GM08714 (cell line): Measurements from ENCODE around the gene GCLC.
"Not testable (repeated sequence)": the region's sequence is repeated elsewhere in the genome, so short reads cannot be mapped to it uniquely, and the experiment has no call there.

Source experiments
- H3K4me3 ChIP-seq: fragments of 200-500 bp; sonication (Bioruptor generic); 2 replicates; pipeline ENCODE4 v1.5.1; 2014; ENCODE audit warnings: mild to moderate bottlenecking, low read length, inconsistent platforms
- ZNF274 ChIP-seq: IDR thresholded peaks from 2 replicates; pipeline ENCODE4 v1.6.1; 2012; ENCODE audit warnings: mild to moderate bottlenecking, low read depth, low read length

GCLC gene

GRCh38 chr6:53544470-53545308 lies at the start of gene GCLC:
TSS of gene GCLC (minus strand) at chr6:53545101. CDS start at chr6:53544645, 456 bp downstream.
- H3K4me3 ChIP-seq, result peak within 1 kb of the TSS; percentile 98
- TF ChIP-seq ZNF274, result no peak

GRCh38 chr6:53594596-53594995 lies 49.7 kb upstream of the GCLC start:
- no peak for TF ChIP-seq ZNF274
- H3K4me3 ChIP-seq, result no peak overlapping the region

GRCh38 chr6:53593001-53593488 lies 48.1 kb upstream of the GCLC start:
- no peak for TF ChIP-seq ZNF274
- no peak overlapping the region for H3K4me3 ChIP-seq

GRCh38 chr6:53591873-53592272 lies 47.0 kb upstream of the GCLC start:
- TF ChIP-seq ZNF274, result no peak

GRCh38 chr6:53588816-53589509 lies 44.1 kb upstream of the GCLC start:
- TF ChIP-seq ZNF274, result no peak
- no peak overlapping the region for H3K4me3 ChIP-seq

More at GRCh38 chr6:53591873-53592272, 47.0 kb upstream of the GCLC start:
- H3K4me3 ChIP-seq, result no peak overlapping the region

GRCh38 chr6:53587291-53587690 lies 42.4 kb upstream of the GCLC start:
- H3K4me3 ChIP-seq, result no peak overlapping the region
- TF ChIP-seq ZNF274, result no peak

- TF ChIP-seq ZNF274, result no peak
- no peak overlapping the region for H3K4me3 ChIP-seq
Measured at GRCh38 chr6:53585208-53585900, 40.5 kb upstream of the GCLC start.

GRCh38 chr6:53584726-53585125 lies 39.8 kb upstream of the GCLC start:
- no peak for TF ChIP-seq ZNF274
- H3K4me3 ChIP-seq, result no peak overlapping the region

- no peak for TF ChIP-seq ZNF274
- H3K4me3 ChIP-seq, result no peak overlapping the region
Measured at GRCh38 chr6:53583451-53583850, 38.5 kb upstream of the GCLC start.

GRCh38 chr6:53582963-53583362 lies 38.1 kb upstream of the GCLC start:
- TF ChIP-seq ZNF274, result no peak

GRCh38 chr6:53581856-53582255 lies 37.0 kb upstream of the GCLC start:
- no peak overlapping the region for H3K4me3 ChIP-seq
- TF ChIP-seq ZNF274, result no peak

More at GRCh38 chr6:53582963-53583362, 38.1 kb upstream of the GCLC start:
- no peak overlapping the region for H3K4me3 ChIP-seq

GRCh38 chr6:53581173-53581773 lies 36.4 kb upstream of the GCLC start:
- TF ChIP-seq ZNF274, result no peak
- no peak overlapping the region for H3K4me3 ChIP-seq

GRCh38 chr6:53579338-53579737 lies 34.4 kb upstream of the GCLC start:
- H3K4me3 ChIP-seq, result no peak overlapping the region
- TF ChIP-seq ZNF274, result no peak

- no peak overlapping the region for H3K4me3 ChIP-seq
- TF ChIP-seq ZNF274, result no peak
Measured at GRCh38 chr6:53578371-53578770, 33.5 kb upstream of the GCLC start.

- TF ChIP-seq ZNF274, result no peak
- H3K4me3 ChIP-seq, result no peak overlapping the region
Measured at GRCh38 chr6:53573299-53573698, 28.4 kb upstream of the GCLC start.

GRCh38 chr6:53572379-53572778 lies 27.5 kb upstream of the GCLC start:
- H3K4me3 ChIP-seq, result not testable (repeated sequence)
